SK-N-SH (cell line): ENCODE data around the gene ZSWIM1. TPM values are rescaled to one million over a fixed set of nuclear protein-coding genes. Genes with fewer than 3 reads are reported as not detected.

Source experiments
- CTCF ChIA-PET: fragments of 300-600, 350-600 bp; formaldehyde crosslinking; extraction: SDS; loops from one replicate; lab custom pipeline; 2021; lab: Yijun Ruan, JAX
- POLR2A ChIA-PET: fragments of 350-600 bp; sonication (Branson Sonifier 250); formaldehyde crosslinking; extraction: SDS; loops from one replicate; lab custom pipeline; 2020; ENCODE audit warnings: antibody characterized with exemption, inconsistent platforms; lab: Yijun Ruan, JAX
- DNase-seq: peaks from one replicate; pipeline ENCODE4 v3.0.0; 2012
- H2AFZ ChIP-seq: fragments of 200-600 bp; sonication (generic); 2 replicates; pipeline ENCODE4 v1.8.1; 2016; ENCODE audit warnings: antibody characterized with exemption, mild to moderate bottlenecking, low read depth
- H3F3A ChIP-seq: fragments of 200-600 bp; sonication (generic); replicated peaks from 2 replicates; pipeline ENCODE3; 2016; ENCODE audit warnings: antibody characterized with exemption, mild to moderate bottlenecking; ENCODE audit not compliant: insufficient read depth
- H3K27ac ChIP-seq, 2 experiments: fragments of 200-500 bp in 1 of 2; fragments of 200-600 bp in 1 of 2; sonication (Bioruptor generic) in 1 of 2; sonication (generic), shearing (Covaris generic) in 1 of 2; 2 replicates each; pipeline versions ENCODE4 v1.5.1 to v1.6.1; 2014 to 2016; ENCODE audit warnings: low read depth in 2 of 2, inconsistent platforms in 1 of 2, low read length in 1 of 2, mild to moderate bottlenecking in 1 of 2, mixed read lengths in 1 of 2
- H3K27me3 ChIP-seq: fragments of 200-600 bp; sonication (generic), shearing (Covaris generic); 2 replicates; pipeline ENCODE4 v1.6.1; 2016; ENCODE audit warnings: mixed run types; ENCODE audit not compliant: insufficient read depth
- H3K36me3 ChIP-seq, 2 experiments: fragments of 200-500 bp in 1 of 2; fragments of 200-600 bp in 1 of 2; sonication (Bioruptor generic) in 1 of 2; sonication (generic) in 1 of 2; replicated peaks in 1 of 2; 2 replicates each; pipeline versions ENCODE3 to v1.5.1; 2014 to 2016; ENCODE audit warnings: low read length in 1 of 2, mild to moderate bottlenecking in 1 of 2; ENCODE audit not compliant: insufficient read depth in 2 of 2, control insufficient read depth in 1 of 2
- H3K4me1 ChIP-seq, 2 experiments: fragments of 200-500 bp in 1 of 2; fragments of 200-600 bp in 1 of 2; sonication (Bioruptor generic) in 1 of 2; sonication (generic), shearing (Covaris generic) in 1 of 2; 2 replicates each; pipeline versions ENCODE4 v1.5.1 to v1.6.1; 2014 to 2016; ENCODE audit warnings: low read depth in 1 of 2, low read length in 1 of 2, mixed run types in 1 of 2; ENCODE audit not compliant: insufficient read depth in 2 of 2, control insufficient read depth in 1 of 2
- H3K4me2 ChIP-seq: fragments of 200-600 bp; sonication (generic), shearing (Covaris generic); 2 replicates; pipeline ENCODE4 v1.6.1; 2017; ENCODE audit warnings: mixed run types
- H3K4me3 ChIP-seq, 2 experiments: fragments of 200-500 bp in 1 of 2; fragments of 200-600 bp in 1 of 2; sonication (Bioruptor generic) in 1 of 2; sonication (generic), shearing (Covaris generic) in 1 of 2; 2 replicates each; pipeline versions ENCODE4 v1.5.1 to v1.8.1; 2014 to 2016; ENCODE audit warnings: low read depth in 2 of 2, inconsistent platforms in 1 of 2, low read length in 1 of 2, mild to moderate bottlenecking in 1 of 2, mixed read lengths in 1 of 2, moderate library complexity in 1 of 2
- H3K79me2 ChIP-seq: fragments of 200-600 bp; sonication (generic); 2 replicates; pipeline ENCODE4 v1.8.1; 2017; ENCODE audit warnings: mild to moderate bottlenecking; ENCODE audit not compliant: insufficient read depth
- H3K9ac ChIP-seq: fragments of 200-600 bp; sonication (generic); 2 replicates; pipeline ENCODE4 v1.6.1; 2017; ENCODE audit warnings: mixed run types
- H3K9me2 ChIP-seq: fragments of 200-600 bp; sonication (generic); 2 replicates; pipeline ENCODE4 v1.6.1; 2017; ENCODE audit warnings: mixed run types
- H3K9me3 ChIP-seq: fragments of 200-600 bp; sonication (generic); 2 replicates; pipeline ENCODE4 v1.6.1; 2017; ENCODE audit warnings: mixed run types, mild to moderate bottlenecking, moderate library complexity
- H4K20me1 ChIP-seq: fragments of 200-600 bp; sonication (generic); 2 replicates; pipeline ENCODE4 v1.6.1; 2017; ENCODE audit warnings: mild to moderate bottlenecking, mixed run types; ENCODE audit not compliant: insufficient read depth
- CTCF ChIP-seq: fragments of 200-600 bp; sonication (generic); IDR thresholded peaks from 2 replicates; pipeline ENCODE4 v1.6.1; 2017; ENCODE audit warnings: antibody characterized with exemption, mild to moderate bottlenecking, moderate library complexity
- EP300 ChIP-seq, 2 experiments: IDR thresholded peaks; 2 replicates each; pipeline versions ENCODE4 v1.4.0 to v1.6.1; 2012; ENCODE audit warnings: borderline replicate concordance in 1 of 2, low read depth in 1 of 2, low read length in 1 of 2
- EZH2phosphoT487 ChIP-seq: fragments of 200-600 bp; sonication (generic); IDR thresholded peaks from 2 replicates; pipeline ENCODE4 v1.6.1; 2017; ENCODE audit warnings: low read depth, mixed run types, mild to moderate bottlenecking, antibody characterized with exemption, moderate library complexity, borderline replicate concordance
- FOSL2 ChIP-seq: IDR thresholded peaks from 2 replicates; pipeline ENCODE4 v1.4.0; 2012; ENCODE audit warnings: low read depth, mild to moderate bottlenecking, moderate library complexity, borderline replicate concordance
- FOXM1 ChIP-seq: IDR thresholded peaks from 2 replicates; pipeline ENCODE4 v1.4.0; 2012; ENCODE audit warnings: low read depth, mild to moderate bottlenecking
- GABPA ChIP-seq: IDR thresholded peaks from 2 replicates; pipeline ENCODE4 v1.4.0; 2012; ENCODE audit warnings: low read depth, mild to moderate bottlenecking
- MAX ChIP-seq: IDR thresholded peaks from 2 replicates; pipeline ENCODE4 v1.4.0; 2012; ENCODE audit warnings: low read depth
- NFIC ChIP-seq: IDR thresholded peaks from 2 replicates; pipeline ENCODE4 v1.4.0; 2012; ENCODE audit warnings: borderline replicate concordance
- NRF1 ChIP-seq: IDR thresholded peaks from 2 replicates; pipeline ENCODE4 v1.6.1; 2012; ENCODE audit warnings: low read depth, mild to moderate bottlenecking, low read length
- RAD21 ChIP-seq: IDR thresholded peaks from 2 replicates; pipeline ENCODE4 v1.6.1; 2012; ENCODE audit warnings: mild to moderate bottlenecking, low read length
- RFX5 ChIP-seq: IDR thresholded peaks from 2 replicates; pipeline ENCODE4 v1.6.1; 2012; ENCODE audit warnings: mild to moderate bottlenecking, improper control_type of control experiment, low read length
- RXRA ChIP-seq: IDR thresholded peaks from 2 replicates; pipeline ENCODE4 v1.4.0; 2012; ENCODE audit warnings: low read depth, mild to moderate bottlenecking, borderline replicate concordance
- USF1 ChIP-seq: IDR thresholded peaks from 2 replicates; pipeline ENCODE4 v1.4.0; 2012; ENCODE audit warnings: low read depth, borderline replicate concordance
- YY1 ChIP-seq: IDR thresholded peaks from 2 replicates; pipeline ENCODE4 v1.4.0; 2012; ENCODE audit warnings: low read depth, mild to moderate bottlenecking
- WGBS: methylation state at CpG from one replicate; pipeline ENCODE4 v1.1.6; 2017; ENCODE audit warnings: low lambda C conversion rate; 5-methylcytosine and 5-hydroxymethylcytosine counted together
- polyA plus RNA-seq, 3 experiments: library from polyadenylated mRNA; depleted of rRNA; stranded (reverse); fragments of >200 nt; gene quantifications; 2 replicates each; pipeline ENCODE4 v1.2.3, GENCODE V29; 2012

Gene ZSWIM1
- polyA plus RNA-seq, 1 of the 3 experiments (the other 2 are of a cell fraction), result 1.8 TPM

- TF ChIP-seq USF1, result no peak
- no peak for TF ChIP-seq RFX5
- TF ChIP-seq NFIC, result no peak
- TF ChIP-seq RAD21, result no peak
- no peak for TF ChIP-seq EZH2phosphoT487
- no peak for TF ChIP-seq NRF1
- no peak for TF ChIP-seq GABPA
- ChIA-PET CTCF (interaction anchor here (1.6 kb wide), 1 partner anchor 41 kb away, joined by 3 read pairs; no protein-coding TSS in a partner anchor), POLR2A (interaction anchor here (1.5 kb wide), 1 partner anchor 10 kb away, joined by 3 read pairs; no protein-coding TSS in a partner anchor)
Measured at GRCh38 chr20:45848969-45849582, 32.0 kb upstream of the ZSWIM1 start.

GRCh38 chr20:45850238-45850637, 30.8 kb upstream of the ZSWIM1 start:
- CTCF ChIA-PET, result no interaction called here

More at GRCh38 chr20:45848969-45849582, 32.0 kb upstream of the ZSWIM1 start:
- Histone ChIP-seq H3K36me3 (peaks cover 26 to 37% of the 10 kb centered on the region in 2 experiments), H3F3A (peaks cover 3% of the 10 kb centered on the region), H3K27me3 (no peaks in the 10 kb centered on the region), H3K79me2 (peaks cover 7% of the 10 kb centered on the region; the same call in 1 of the 2 replicates), H3K9me2 (no peaks in the 10 kb centered on the region), H3K27ac (no peak overlapping the region), H3K4me3 (no peak overlapping the region), H3K9me3 (no peaks in the 10 kb centered on the region), H3K4me1 (no peaks in the 10 kb centered on the region), H3K4me2 (no peak overlapping the region), H4K20me1 (no peaks in the 10 kb centered on the region), H3K9ac (no peak overlapping the region), H2AFZ (no peak overlapping the region)
- WGBS, result 89% methylated on average over 8 of the region's 8 CpGs
- DNase-seq, result no peak

More at GRCh38 chr20:45850238-45850637, 30.8 kb upstream of the ZSWIM1 start:
- H3F3A ChIP-seq, result peaks cover 3% of the 10 kb centered on the region
- H3K9ac ChIP-seq, result no peak overlapping the region
- no peak for TF ChIP-seq RXRA
- no peak for TF ChIP-seq MAX
- TF ChIP-seq FOXM1, result no peak
- TF ChIP-seq YY1, result no peak
- no peak for TF ChIP-seq GABPA
- TF ChIP-seq NRF1, result no peak
- no peak for TF ChIP-seq USF1
- no peak for TF ChIP-seq EP300 (IDR thresholded peaks at IDR 0.05; ENCODE audit: borderline replicate concordance in 1 of 2, low read depth in 1 of 2, low read length in 1 of 2)
- TF ChIP-seq FOSL2, result no peak
- TF ChIP-seq CTCF, result no peak
- H3K27me3 ChIP-seq, result no peaks in the 10 kb centered on the region
- H3K4me1 ChIP-seq, result peaks cover 0 to 4% of the 10 kb centered on the region in 2 experiments; a peak in 1 of 4 replicates
- POLR2A ChIA-PET, result no interaction called here
- WGBS, result 100% methylated on average over 2 of the region's 2 CpGs
- H3K9me2 ChIP-seq, result no peaks in the 10 kb centered on the region
- H3K27ac ChIP-seq, result no peak overlapping the region
- peaks cover 19 to 33% of the 10 kb centered on the region in 2 experiments for H3K36me3 ChIP-seq
- H3K9me3 ChIP-seq, result no peaks in the 10 kb centered on the region
- no peak overlapping the region for H2AFZ ChIP-seq
- no peak overlapping the region for H3K4me2 ChIP-seq
- DNase-seq, result no peak
- no peak overlapping the region for H3K4me3 ChIP-seq
- H3K79me2 ChIP-seq, result peaks cover 13% of the 10 kb centered on the region; the same call in 1 of the 2 replicates
- H4K20me1 ChIP-seq, result no peaks in the 10 kb centered on the region
